HG02852 (cell line): Measurements from ENCODE around the gene FCGBP.
"Not testable (repeated sequence)": the region's sequence is repeated elsewhere in the genome, so short reads cannot be mapped to it uniquely, and the experiment has no call there.

Experiments
- ATAC-seq: cut with Tn5 transposase; IDR thresholded peaks from one replicate; pipeline ENCODE4 v1.9.1; 2021; ENCODE audit warnings: mild to moderate bottlenecking, moderate library complexity; ENCODE audit not compliant: unreplicated experiment

Gene FCGBP

DNA sequence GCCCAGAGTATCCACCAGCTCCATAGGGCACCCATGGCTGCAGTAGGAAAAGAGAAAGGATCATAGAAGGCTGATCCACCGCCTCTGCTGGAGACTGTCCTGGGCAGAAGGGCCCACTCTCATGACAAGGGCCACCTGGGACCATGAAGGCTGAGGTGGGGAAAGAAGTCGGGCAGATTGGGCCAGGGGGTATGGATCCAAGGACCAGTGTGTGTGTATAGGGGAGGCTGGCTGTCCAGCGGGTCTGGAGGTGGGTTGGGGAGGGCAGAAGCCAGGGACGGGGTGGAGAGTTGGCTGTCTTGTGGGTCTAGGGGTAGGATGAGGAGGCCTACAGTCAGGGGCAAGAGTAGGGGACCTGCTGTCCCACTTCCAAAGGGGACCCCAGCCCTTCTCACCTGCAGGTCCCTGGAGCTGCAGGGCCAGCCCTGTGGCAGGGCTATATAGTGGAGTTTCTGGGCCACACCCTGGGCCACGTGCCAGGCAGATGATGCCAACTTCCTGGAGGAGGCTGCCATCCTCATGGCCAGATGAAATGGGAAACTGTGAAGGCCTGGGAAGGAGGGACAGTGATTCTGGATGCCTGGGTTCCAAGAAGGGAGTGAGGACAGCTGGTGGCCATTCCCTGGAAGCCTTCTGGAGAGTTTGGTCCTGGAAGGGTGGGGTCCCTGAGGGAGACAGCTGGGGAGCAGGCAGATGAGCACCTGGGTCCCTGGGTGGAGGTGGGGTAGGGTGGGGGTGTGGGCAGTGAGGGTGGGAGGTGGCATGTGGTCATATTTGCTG is at the start of gene FCGBP:
Gene FCGBP, minus strand, starts transcription at position 51 of the 780 bp plus-strand sequence.
- no peak for ATAC-seq

DNA sequence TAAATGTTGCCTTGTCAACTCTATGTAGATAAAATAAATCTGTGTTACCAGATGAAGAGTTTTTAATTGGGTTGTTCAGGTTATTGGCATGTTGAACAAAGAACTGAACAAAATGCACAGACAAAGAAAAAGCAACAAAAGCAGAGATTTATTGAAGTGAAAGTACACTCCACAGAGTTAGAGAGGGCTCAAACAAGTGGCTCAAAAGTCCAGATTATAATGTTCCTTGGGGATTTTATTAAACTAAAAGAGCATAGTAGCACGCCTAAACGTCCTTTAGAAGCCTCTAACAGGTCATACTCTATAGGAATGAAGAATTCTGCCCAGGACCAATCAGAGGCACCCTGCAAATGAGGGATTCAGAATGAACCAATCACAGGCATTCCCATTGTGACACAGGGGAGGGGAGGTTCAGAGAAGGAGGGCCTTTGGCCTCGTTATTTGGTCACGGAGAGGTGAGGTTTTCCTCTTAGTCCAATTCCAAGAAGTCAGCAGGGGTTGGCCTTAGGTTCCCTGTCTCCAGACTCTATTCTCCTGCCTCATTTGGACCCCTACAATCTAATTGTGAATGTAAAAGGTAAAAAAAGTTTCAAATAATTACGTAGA is 49.4 kb upstream of the FCGBP start:
- ATAC-seq = no peak

DNA sequence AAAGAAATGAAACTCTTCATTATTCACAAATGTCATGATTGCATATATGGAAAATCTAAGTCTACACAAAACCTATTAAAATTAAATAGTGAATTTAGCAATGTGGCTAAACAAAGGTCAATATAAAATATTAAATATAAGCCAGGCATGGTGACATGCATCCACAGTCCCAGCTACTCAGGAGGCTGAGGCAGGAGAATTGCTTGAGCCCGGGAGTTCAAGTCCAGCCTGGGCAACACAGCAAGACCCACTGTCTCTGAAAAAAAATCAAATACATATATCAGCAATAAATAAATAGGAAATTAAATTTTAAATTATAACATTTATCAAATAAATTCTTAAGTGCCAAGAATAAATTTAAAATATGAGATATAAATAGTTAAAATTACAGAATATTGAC is 48.4 kb upstream of the FCGBP start:
- ATAC-seq = no peak

DNA sequence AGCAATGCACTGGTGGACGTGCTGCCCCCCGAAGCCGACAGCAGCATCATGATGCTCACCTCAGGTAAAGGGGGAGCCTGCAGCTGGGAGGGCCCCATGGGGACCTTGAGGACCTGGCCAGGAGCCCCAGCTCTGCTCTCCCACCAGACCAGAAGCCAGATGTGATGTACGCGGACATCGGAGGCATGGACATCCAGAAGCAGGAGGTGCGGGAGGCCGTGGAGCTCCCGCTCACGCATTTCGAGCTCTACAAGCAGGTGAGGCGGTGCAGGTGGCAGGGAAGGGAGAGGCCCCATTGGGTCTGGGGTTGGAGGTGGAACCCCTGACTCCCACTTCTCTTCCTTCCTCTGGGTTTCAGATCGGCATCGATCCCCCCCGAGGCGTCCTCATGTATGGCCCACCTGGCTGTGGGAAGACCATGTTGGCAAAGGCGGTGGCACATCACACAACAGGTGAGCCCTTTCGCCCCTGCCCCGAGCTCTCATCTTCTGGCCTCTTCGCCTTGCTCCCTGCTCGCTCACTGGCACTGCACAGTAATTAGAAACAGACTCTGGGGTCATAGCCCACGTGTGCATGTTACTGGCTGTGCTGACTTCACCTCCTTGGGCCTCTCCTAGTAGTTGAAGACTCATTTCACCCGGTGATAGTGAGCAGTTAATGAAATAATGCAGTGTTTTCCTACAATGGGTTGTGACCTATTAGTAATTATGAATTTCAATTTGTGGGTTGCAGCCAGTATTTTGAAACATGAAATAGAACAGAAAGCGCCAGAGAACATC is 40.1 kb upstream of the FCGBP start:
- ATAC-seq = no peak

DNA sequence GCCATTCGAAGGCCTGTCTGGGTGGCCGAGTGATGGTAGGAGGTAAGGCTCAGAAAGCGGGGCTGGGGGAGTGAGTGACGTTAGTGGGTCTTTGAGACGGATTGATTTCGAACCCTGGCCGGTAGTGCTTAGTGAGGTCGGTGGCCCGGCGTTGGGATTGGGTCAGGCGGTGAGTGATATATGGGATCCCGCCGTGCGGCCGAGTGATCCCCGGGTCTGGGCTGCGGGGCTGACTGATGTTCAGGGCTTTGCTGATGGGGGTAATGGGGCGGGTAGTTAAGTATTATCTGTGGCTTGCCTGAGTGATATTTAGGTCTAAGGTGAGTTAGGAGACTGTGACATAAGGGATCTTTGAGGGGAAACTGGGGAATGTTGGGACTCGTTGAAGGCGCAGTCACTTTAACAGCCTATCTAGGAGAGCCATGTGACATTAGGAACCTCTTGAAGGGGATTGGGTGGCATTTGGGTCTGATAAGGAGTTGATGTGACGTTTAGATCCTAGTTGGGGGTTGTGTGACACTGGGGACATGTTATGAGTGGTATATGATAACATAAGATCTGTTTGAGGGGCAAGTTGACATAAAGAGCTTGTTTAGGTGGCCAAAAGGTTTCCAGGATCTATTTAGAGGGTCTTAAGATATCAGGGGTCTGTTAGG is 37.1 kb upstream of the FCGBP start:
- ATAC-seq = peak; percentile 4

DNA sequence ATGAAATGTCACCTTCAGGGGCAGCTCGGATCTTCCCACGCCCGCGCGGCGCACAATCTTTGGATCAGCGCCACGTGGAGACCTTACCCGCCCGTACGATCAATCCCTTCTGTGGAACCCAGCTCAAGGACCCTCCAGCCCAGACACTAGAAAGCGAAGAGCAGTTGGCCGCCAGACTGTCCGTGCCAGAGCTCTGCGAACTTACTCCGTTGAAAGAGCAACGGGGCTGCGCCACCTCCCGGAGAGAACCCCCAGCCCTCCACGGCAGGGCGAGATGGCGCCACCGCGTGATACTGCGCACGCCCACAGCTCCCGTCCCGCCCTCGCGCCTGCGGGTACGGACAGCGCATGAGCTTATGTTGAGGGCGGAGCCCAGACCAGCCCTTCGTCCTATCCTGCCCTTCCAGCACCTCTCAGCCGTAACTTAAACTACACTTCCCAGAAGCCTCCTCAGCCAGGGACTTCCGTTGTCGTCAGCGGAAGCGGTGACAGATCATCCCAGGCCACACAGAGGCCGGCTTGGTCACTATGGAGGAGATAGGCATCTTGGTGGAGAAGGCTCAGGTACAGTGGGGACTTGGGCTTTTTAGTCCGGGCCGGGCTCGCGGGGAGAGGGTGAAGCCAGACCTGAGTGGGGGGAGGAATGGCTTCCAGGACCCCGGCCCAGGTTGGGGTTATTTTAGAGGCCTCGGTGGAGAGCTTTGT is 36.4 kb upstream of the FCGBP start, which contains the start of gene PSMC4:
Gene PSMC4, plus strand, starts transcription at position 491 of the 705 bp plus-strand sequence. Its CDS starts 38 bp downstream, at position 529.
- peak; percentile 95 for ATAC-seq

DNA sequence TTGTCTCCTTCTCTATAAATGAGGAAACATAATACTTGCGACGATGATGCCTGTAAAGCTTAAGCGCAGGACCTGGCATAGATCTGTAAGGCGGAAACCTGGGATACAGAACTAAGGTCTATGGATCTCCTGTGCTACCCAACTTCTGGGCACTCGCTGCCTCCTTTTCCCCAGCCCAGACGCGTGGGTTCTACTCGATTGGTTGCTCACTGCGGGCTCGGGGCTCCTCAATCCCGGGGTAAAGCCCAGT is 35.9 kb upstream of the FCGBP start:
- no peak for ATAC-seq

DNA sequence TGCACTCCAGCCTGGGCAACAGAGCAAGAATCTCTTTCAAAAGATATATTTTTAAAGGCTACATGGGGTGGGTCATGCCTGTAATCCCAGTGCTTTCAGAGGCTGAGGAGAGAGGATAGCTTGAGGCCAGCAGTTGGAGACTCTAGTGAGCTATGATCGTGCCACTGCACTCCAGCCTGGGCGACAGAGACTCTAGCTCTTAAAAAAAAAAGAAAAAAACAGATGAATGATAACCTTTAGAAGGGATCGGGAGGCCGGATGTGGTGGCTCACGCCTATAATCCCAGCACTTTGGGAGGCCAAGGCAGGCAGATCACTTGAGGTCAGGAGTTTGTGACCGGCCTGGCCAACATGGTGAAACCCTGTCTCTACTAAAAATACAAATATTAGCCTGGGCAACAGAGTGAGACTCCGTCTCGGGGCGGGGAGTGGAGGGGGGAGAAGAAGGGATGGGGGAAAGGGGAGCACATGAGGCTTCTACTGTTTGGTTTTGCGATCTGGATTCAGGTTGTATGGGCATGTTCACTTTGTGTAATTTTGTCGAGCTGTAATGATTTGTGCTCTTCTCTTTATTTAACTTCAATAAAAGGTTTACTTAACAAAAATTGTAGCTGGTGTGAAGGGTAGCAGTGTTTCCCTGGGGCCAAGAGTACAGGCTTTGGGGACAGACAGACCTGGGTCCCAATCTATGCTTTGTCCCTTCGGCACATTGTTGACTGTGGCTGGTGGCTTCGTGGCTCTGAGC is 35.4 kb upstream of the FCGBP start:
- no peak for ATAC-seq

DNA sequence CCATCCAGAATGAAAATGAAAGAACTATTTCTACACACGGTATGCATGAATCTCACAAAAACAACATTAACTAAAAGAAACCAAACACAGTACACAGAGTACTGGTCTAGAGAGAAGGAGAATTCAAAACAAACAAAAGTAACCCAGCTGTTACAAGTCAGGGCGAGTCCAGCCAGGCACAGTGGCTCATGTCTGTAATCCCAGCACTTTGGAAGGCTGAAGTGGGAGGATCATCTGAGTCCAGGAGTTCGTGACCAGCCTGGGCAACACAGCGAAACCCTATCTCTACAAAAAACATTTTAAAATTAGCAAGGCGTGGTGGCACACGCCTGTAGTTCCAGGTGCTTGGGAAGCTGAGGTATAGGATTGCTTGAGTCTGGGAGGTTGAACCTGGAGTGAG is 34.8 kb upstream of the FCGBP start:
- ATAC-seq = no peak

DNA sequence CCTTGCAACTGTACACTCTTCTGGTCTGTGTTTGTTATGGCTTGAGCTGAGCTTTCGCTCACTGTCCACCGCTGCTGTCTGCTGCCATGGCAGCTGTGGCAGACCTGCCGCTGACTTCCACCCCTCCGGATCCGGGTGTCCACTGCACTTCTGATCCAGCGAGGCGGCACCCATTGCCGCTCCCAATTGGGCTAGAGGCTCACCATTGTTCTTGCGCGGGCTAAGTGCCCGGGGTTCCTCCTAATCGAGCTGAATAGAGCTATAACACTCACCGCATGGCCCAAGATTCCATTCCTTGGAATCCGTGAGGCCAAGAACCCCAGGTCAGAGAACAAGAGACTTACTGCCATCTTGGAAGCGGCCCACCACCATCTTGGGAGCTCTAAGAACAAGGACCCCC is 34.4 kb upstream of the FCGBP start:
- ATAC-seq = no peak

DNA sequence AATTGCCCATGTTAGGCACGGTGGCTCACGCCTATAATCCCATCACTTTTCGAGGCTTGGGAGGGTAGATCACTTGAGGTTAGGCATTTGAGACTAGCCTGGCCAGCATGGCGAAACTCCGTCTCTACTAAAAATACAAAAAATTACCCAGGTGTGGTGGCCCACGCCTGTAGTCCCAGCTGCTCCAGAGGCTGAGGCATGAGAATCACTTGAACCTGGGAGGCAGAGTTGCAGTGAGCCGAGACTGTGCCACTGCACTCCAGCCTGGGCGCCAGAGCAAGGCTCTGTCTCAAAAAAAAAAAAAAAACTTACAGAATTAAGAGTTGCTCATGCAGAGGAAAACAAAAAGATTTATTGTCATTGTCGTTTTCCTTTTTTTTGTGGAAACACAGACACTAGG is 33.1 kb upstream of the FCGBP start:
- no peak for ATAC-seq

DNA sequence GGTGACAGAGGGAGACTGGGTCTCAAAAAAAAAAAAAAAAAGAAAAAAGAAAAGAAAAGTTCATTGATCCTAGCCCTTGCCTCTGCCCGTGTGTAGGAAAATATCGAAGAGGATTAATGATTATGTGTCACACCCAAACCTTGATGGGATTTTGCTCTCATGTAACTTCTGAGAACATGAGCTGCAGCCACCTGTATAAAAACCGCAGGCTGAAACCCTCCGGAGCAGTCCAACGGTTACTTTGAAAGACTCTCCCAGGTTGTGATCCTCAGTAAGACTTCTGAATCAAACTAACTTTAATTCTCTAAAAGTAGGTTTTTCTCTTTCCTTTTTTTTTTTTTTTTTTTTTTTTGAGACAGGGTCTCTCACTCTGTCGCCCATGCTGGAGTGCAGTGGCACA is 32.2 kb upstream of the FCGBP start:
- ATAC-seq = no peak

DNA sequence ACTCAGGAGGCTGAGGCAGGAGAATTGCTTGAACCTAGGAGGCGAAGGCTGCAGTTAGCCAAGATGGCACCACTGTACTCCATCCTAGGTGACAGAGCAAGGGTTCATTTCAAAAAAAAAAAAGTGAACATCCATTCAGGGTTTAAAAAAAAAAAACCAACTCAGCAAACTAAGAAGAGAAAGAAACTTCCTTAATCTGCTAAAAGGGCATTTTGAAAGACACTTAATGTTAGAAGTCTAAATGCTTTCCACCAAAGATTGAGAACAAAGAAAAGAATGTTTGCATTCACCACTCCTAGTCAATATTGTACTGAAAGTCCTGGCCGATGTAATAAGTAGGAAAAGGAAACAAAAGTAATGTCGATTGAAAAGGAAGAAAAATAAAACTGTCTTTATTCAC is 29.5 kb upstream of the FCGBP start:
- no peak for ATAC-seq

DNA sequence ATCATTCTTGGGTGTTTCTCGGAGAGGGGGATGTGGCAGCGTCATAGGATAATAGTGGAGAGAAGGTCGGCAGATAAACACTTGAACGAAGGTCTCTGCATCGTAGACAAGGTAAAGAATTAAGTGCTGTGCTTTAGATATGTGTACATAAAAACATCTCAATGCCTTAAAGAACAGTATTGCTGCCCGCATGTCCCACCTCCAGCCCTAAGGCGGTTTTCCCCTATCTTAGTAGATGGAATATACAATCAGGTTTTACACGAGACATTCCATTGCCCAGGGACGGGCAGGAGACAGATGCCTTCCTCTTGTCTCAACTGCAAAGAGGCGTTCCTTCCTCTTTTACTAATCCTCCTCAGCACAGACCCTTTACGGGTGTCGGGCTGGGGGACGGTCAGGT is 25.0 kb upstream of the FCGBP start:
- ATAC-seq = not testable (repeated sequence)

DNA sequence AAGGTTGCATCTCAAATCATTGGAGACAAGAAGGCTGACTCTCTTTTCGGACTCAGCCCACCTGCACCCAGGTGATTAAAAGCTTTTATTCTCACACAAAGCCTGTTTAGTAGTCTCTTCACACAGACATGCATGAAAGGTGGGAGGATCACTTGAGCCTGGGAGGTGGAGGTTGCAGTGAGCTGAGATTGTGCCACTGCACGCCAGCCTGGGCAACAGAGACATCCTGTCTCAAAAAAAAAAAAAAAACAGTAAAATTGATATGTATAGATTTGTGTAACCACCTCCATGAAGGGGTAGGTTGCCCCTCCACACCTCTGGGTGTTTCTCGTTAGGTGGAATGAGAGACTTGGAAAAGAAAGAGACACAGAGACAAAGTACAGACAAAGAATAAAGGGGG is 24.5 kb upstream of the FCGBP start:
- not testable (repeated sequence) for ATAC-seq

DNA sequence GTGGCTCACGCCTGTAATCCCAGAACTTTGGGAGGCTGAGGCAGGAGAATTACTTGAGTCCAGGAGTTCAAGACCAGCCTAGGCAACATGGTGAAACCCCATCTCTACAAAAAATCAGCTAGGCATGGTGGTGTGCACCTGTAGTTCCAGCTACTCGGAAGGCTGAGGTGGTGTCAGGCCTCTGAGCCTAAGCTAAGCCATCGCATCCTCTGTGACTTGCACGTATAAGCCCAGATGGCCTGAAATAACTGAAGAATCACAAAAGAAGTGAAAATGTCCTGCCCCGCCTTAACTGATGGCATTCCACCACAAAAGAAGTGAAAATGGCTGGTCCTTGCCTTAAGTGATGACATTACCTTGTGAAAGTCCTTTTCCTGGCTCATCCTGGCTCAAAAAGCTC is 23.5 kb upstream of the FCGBP start:
- ATAC-seq = not testable (repeated sequence)

DNA sequence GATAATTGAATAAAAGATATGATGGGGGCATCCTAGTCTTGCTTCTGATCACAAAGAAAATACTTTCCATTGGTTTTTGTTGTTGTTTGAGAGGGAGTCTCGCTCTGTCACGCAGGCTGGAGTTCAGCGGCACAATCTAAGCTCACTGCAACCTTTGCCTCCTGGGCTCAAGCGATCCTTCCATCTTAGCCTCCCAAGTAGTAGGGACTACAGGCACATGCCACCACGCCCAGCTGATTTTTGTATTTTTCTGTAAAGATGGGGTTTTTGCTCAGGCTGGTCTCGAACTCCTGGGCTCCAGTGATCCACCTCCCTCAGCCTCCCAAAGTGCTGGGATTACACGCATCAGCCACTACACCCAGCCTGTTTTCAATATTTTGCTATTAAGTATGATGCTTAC is 19.5 kb upstream of the FCGBP start:
- ATAC-seq = no peak

DNA sequence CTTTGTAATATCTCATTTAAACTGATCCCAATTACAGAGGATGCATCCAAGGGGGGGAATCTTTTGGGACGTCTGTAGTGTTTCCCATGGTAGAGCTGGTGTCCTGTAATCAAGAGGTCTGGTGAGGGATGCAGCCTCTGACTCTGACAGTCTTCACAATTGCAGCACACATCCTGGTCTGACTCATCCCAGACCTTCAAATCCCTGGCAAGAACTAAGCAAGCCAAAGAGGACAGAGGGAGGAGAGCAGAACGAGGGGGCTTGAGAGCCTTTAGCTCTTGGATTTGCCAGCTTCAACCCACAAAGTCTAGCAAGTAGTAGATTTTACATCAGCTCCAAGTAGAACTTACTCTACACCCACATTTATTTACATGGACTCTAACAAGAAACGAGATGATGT is 17.3 kb upstream of the FCGBP start:
- no peak for ATAC-seq

DNA sequence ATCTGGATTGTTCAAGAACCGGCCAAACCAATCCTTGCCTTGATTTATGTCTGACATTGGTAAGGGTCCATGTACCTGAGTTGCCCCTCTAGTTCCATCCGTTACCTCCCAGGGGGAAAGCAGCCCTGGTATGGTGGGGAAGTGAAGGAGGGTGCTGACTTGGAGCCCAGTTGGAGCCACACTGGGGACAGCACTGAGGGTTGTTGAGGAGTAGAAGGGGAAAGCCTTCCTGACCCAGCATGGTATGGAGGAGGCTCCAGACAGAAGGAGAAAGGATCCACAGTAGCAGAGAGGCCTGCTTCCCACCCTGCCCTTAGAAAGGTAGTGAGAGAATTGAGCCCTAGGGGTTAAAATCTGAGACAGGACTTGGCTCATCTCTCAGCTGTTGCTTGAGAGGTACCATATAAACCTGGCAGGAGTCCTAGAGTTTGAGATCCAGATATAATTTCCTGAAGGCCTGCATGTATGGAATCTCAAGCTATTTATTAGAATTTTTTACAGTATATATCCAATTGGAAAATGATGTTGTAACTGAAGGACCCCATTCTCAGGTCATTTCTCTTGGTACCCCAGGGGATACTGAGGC is 16.7 kb upstream of the FCGBP start:
- no peak for ATAC-seq
